HAP-1 (cell line): ENCODE measurements around the gene HEXA.

Experiments
- DNase-seq, 2 experiments: peaks; one replicate each; pipeline ENCODE4 v3.0.0-alpha.2; 2016 to 2020; ENCODE audit warnings: low spot score in 2 of 2
- H3K27me3 ChIP-seq: fragments of 250-450 bp; sonication (Bioruptor Pico); 2 replicates; pipeline ENCODE4 v1.5.1; 2020; ENCODE audit warnings: low read depth, mild to moderate bottlenecking, moderate library complexity
- H3K36me3 ChIP-seq: fragments of 250-450 bp; sonication (Bioruptor Pico); replicated peaks from 2 replicates; pipeline ENCODE4 v1.5.1; 2020; ENCODE audit warnings: mild to moderate bottlenecking
- H3K4me1 ChIP-seq: fragments of 250-450 bp; sonication (Bioruptor Pico); 2 replicates; pipeline ENCODE4 v1.5.1; 2020; ENCODE audit warnings: mild to moderate bottlenecking
- H3K4me3 ChIP-seq: fragments of 250-450 bp; sonication (Bioruptor Pico); 2 replicates; pipeline ENCODE4 v1.5.1; 2020; ENCODE audit warnings: mild to moderate bottlenecking, moderate library complexity
- H3K9me3 ChIP-seq: fragments of 250-450 bp; sonication (Bioruptor Pico); 2 replicates; pipeline ENCODE4 v1.5.1; 2020; ENCODE audit warnings: mild to moderate bottlenecking, moderate library complexity
- in situ Hi-C: fragments of 300-500 bp; cut with MboI; formaldehyde crosslinking; loops from 3 replicates; pipeline ENCODE4 v1.14.3; 2020; ENCODE audit warnings: low sequenced_read_pairs, inconsistent platforms, mixed read lengths

The HEXA gene

DNA sequence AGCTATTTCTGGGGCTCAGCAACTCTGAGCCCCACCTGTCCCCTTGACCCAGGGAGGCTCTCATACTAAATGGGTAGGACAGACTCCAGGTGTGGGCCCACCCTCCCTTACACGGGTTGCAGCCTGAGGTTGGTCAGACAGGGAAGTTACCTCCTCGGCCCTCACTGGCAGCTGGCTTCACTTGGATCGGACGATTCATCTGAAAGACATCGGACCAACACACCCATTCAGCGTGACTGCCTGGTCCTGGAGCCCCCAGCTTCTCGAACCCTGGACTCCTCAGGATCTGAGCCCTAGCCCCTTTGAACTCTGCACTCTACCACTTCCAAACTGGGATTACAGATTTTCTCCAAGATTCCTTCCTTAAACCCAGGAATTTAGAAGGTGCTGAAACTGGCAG is 71.2 kb downstream of the HEXA start:
- Histone ChIP-seq H3K4me1 (no peaks in the 10 kb centered on the region), H3K4me3 (no peak overlapping the region), H3K27me3 (peaks cover 34% of the 10 kb centered on the region), H3K36me3 (no peaks in the 10 kb centered on the region), H3K9me3 (no peaks in the 10 kb centered on the region)
- no peak for DNase-seq
- in situ Hi-C loops: loop anchor here (10.0 kb wide), 1 partner anchor 1640 kb away; no protein-coding TSS in a partner anchor

DNA sequence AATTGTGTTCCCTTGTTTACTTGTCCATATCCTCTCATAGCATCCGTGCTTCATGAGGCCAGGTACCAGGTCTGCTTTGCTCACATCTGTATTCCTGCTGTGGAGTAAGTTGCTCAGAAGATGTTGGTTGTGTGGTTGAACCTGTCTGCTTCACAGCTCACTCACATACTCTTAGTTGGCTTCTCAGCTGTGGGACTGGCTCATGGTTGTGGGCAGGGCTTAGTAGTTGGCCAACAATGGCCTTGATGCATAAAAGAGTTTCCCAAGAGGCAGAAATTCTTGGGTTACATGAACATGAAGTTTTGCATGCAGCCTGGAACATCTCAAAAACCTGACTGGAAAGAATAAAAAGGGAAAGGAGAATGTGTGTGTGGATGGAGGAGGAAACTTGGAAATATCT is 72.9 kb downstream of the HEXA start:
- DNase-seq: no peak
- Histone ChIP-seq H3K27me3 (peaks cover 29% of the 10 kb centered on the region), H3K36me3 (no peaks in the 10 kb centered on the region), H3K4me3 (no peak overlapping the region), H3K4me1 (no peaks in the 10 kb centered on the region), H3K9me3 (no peaks in the 10 kb centered on the region)
- in situ Hi-C loops: loop anchor here (10.0 kb wide), 1 partner anchor 1642 kb away; no protein-coding TSS in a partner anchor
